ENCODE data around the gene SYS1.

Gene SYS1

GRCh38 chr20:45362804-45363610 lies at the start of gene SYS1:
TSS of gene SYS1 (plus strand) at chr20:45363156. CDS start at chr20:45363532, 376 bp downstream.
- peak; percentile 95 to 97 for DNase-seq

GRCh38 chr20:45313943-45314342 lies 49.0 kb upstream of the SYS1 start:
- DNase-seq, result no peak

- no peak for DNase-seq
Measured at GRCh38 chr20:45315672-45316071, 47.3 kb upstream of the SYS1 start.

- no peak for DNase-seq
Measured at GRCh38 chr20:45316150-45317080, 46.5 kb upstream of the SYS1 start.

- no peak for DNase-seq
Measured at GRCh38 chr20:45317826-45318225, 45.1 kb upstream of the SYS1 start.

- no peak for DNase-seq
Measured at GRCh38 chr20:45318386-45318939, 44.5 kb upstream of the SYS1 start.

GRCh38 chr20:45318948-45319347 lies 44.0 kb upstream of the SYS1 start:
- DNase-seq, result no peak

- DNase-seq, result no peak
Measured at GRCh38 chr20:45320948-45321595, 41.9 kb upstream of the SYS1 start.

GRCh38 chr20:45322952-45323383 lies 40.0 kb upstream of the SYS1 start:
- DNase-seq, result peak; percentile 31 to 36

- DNase-seq, result no peak
Measured at GRCh38 chr20:45323731-45324130, 39.2 kb upstream of the SYS1 start.

- no peak for DNase-seq
Measured at GRCh38 chr20:45325371-45325770, 37.6 kb upstream of the SYS1 start.

GRCh38 chr20:45328451-45328850 lies 34.5 kb upstream of the SYS1 start:
- DNase-seq, result no peak

- no peak for DNase-seq
Measured at GRCh38 chr20:45329497-45330319, 33.2 kb upstream of the SYS1 start.

- no peak for DNase-seq
Measured at GRCh38 chr20:45330476-45330875, 32.5 kb upstream of the SYS1 start.

- DNase-seq, result no peak
Measured at GRCh38 chr20:45336530-45337366, 26.2 kb upstream of the SYS1 start.

GRCh38 chr20:45337367-45338120 lies 25.4 kb upstream of the SYS1 start:
- no peak for DNase-seq

- no peak for DNase-seq
Measured at GRCh38 chr20:45338121-45339030, 24.6 kb upstream of the SYS1 start.

- no peak for DNase-seq
Measured at GRCh38 chr20:45339084-45339483, 23.9 kb upstream of the SYS1 start.

GRCh38 chr20:45339799-45340198 lies 23.2 kb upstream of the SYS1 start:
- no peak for DNase-seq

Measured in SHP77 (cell line).